Measurements from ENCODE around the gene IRX4.

Gene IRX4

GRCh38 chr5:1913578-1913977, 30.9 kb upstream of the IRX4 start:
- no peak for DNase-seq (ENCODE audit: low read depth)

GRCh38 chr5:1912951-1913565, 30.3 kb upstream of the IRX4 start:
- DNase-seq (ENCODE audit: low read depth) = no peak

- DNase-seq (ENCODE audit: low read depth) = no peak
Measured at GRCh38 chr5:1911773-1912235, 29.1 kb upstream of the IRX4 start.

GRCh38 chr5:1910861-1911772, 28.4 kb upstream of the IRX4 start:
- no peak for DNase-seq (ENCODE audit: low read depth)

- DNase-seq (ENCODE audit: low read depth) = no peak
Measured at GRCh38 chr5:1910081-1910760, 27.5 kb upstream of the IRX4 start.

GRCh38 chr5:1909346-1909985, 26.7 kb upstream of the IRX4 start:
- DNase-seq (ENCODE audit: low read depth) = no peak

GRCh38 chr5:1908931-1909330, 26.2 kb upstream of the IRX4 start:
- DNase-seq (ENCODE audit: low read depth) = no peak

GRCh38 chr5:1907616-1908015, 24.9 kb upstream of the IRX4 start:
- no peak for DNase-seq (ENCODE audit: low read depth)

- DNase-seq (ENCODE audit: low read depth) = no peak
Measured at GRCh38 chr5:1905108-1905507, 22.4 kb upstream of the IRX4 start.

GRCh38 chr5:1901983-1902382, 19.3 kb upstream of the IRX4 start:
- DNase-seq (ENCODE audit: low read depth) = no peak

- no peak for DNase-seq (ENCODE audit: low read depth)
Measured at GRCh38 chr5:1901061-1901460, 18.3 kb upstream of the IRX4 start.

- DNase-seq (ENCODE audit: low read depth) = no peak
Measured at GRCh38 chr5:1899201-1899600, 16.5 kb upstream of the IRX4 start.

GRCh38 chr5:1897816-1898450, 15.2 kb upstream of the IRX4 start:
- DNase-seq (ENCODE audit: low read depth) = no peak

GRCh38 chr5:1897386-1897785, 14.7 kb upstream of the IRX4 start:
- no peak for DNase-seq (ENCODE audit: low read depth)

- no peak for DNase-seq (ENCODE audit: low read depth)
Measured at GRCh38 chr5:1896602-1897376, 14.1 kb upstream of the IRX4 start.

GRCh38 chr5:1895739-1896420, 13.2 kb upstream of the IRX4 start:
- no peak for DNase-seq (ENCODE audit: low read depth)

GRCh38 chr5:1894243-1894642, 11.5 kb upstream of the IRX4 start:
- DNase-seq (ENCODE audit: low read depth) = no peak

GRCh38 chr5:1893754-1894153, 11.0 kb upstream of the IRX4 start:
- no peak for DNase-seq (ENCODE audit: low read depth)

GRCh38 chr5:1892685-1893445, 10.1 kb upstream of the IRX4 start:
- no peak for DNase-seq (ENCODE audit: low read depth)

GRCh38 chr5:1892211-1892610, 9.5 kb upstream of the IRX4 start:
- no peak for DNase-seq (ENCODE audit: low read depth)
